Duodenal mucosa (tissue), 2 donors: Measurements from ENCODE around the gene UTP11.

Experiments
- H3K27ac ChIP-seq: one replicate; pipeline ENCODE4 v1.7.0; 2013; ENCODE audit warnings: low read depth, low read length
- H3K27me3 ChIP-seq, 2 donors: one replicate each; pipeline ENCODE4 v1.7.0; 2013; ENCODE audit warnings: low read length in 2 of 2, control low read depth in 1 of 2; ENCODE audit not compliant: insufficient read depth in 2 of 2, control insufficient read depth in 1 of 2
- H3K36me3 ChIP-seq, 2 donors: one replicate each; pipeline ENCODE4 v1.7.0; 2013; ENCODE audit warnings: low read length in 2 of 2, control low read depth in 1 of 2; ENCODE audit not compliant: insufficient read depth in 2 of 2, control insufficient read depth in 1 of 2
- H3K4me1 ChIP-seq, 2 donors: one replicate each; pipeline ENCODE4 v1.7.0; 2013; ENCODE audit warnings: low read length in 2 of 2, control low read depth in 1 of 2; ENCODE audit not compliant: insufficient read depth in 2 of 2, control insufficient read depth in 1 of 2
- H3K4me3 ChIP-seq, 2 donors: one replicate each; pipeline ENCODE4 v1.7.0; 2013; ENCODE audit warnings: low read length in 2 of 2, low read depth in 1 of 2
- H3K9ac ChIP-seq, 2 donors: one replicate each; pipeline ENCODE4 v1.7.0; 2013; ENCODE audit warnings: low read length in 2 of 2, low read depth in 1 of 2
- H3K9me3 ChIP-seq, 2 donors: one replicate each; pipeline ENCODE4 v1.7.0; 2013; ENCODE audit warnings: low read length in 2 of 2, control low read depth in 1 of 2; ENCODE audit not compliant: control insufficient read depth in 1 of 2

UTP11 gene

GRCh38 chr1:38060498-38060897, 48.0 kb downstream of the UTP11 start:
- Histone ChIP-seq H3K4me1 (no peaks in the 10 kb centered on the region), H3K36me3 (no peaks in the 10 kb centered on the region), H3K27ac (no peak overlapping the region), H3K27me3 (peaks cover 0 to 10% of the 10 kb centered on the region in 2 donors), H3K4me3 (no peak overlapping the region), H3K9me3 (no peaks in the 10 kb centered on the region), H3K9ac (no peak overlapping the region)

- H3K4me1 ChIP-seq, result no peaks in the 10 kb centered on the region
- H3K36me3 ChIP-seq, result no peaks in the 10 kb centered on the region
- H3K27ac ChIP-seq, result no peak overlapping the region
- no peak overlapping the region for H3K9ac ChIP-seq
- no peak overlapping the region for H3K4me3 ChIP-seq
- no peaks in the 10 kb centered on the region for H3K9me3 ChIP-seq
- H3K27me3 ChIP-seq, result peaks cover 0 to 10% of the 10 kb centered on the region in 2 donors
Measured at GRCh38 chr1:38061290-38061689, 48.8 kb downstream of the UTP11 start.

- Histone ChIP-seq H3K27ac (no peak overlapping the region), H3K4me3 (no peak overlapping the region), H3K9ac (no peak overlapping the region)
Measured at GRCh38 chr1:38061883-38062328, 49.4 kb downstream of the UTP11 start.

GRCh38 chr1:38062361-38063288, 50.1 kb downstream of the UTP11 start:
- Histone ChIP-seq H3K9me3 (no peaks in the 10 kb centered on the region), H3K4me1 (no peaks in the 10 kb centered on the region), H3K27me3 (peaks cover 4 to 10% of the 10 kb centered on the region in 2 donors), H3K4me3 (no peak overlapping the region), H3K36me3 (no peaks in the 10 kb centered on the region), H3K9ac (no peak overlapping the region), H3K27ac (no peak overlapping the region)

More at GRCh38 chr1:38061883-38062328, 49.4 kb downstream of the UTP11 start:
- H3K27me3 ChIP-seq, result peaks cover 0 to 10% of the 10 kb centered on the region in 2 donors
- no peaks in the 10 kb centered on the region for H3K4me1 ChIP-seq
- no peaks in the 10 kb centered on the region for H3K36me3 ChIP-seq
- H3K9me3 ChIP-seq, result no peaks in the 10 kb centered on the region

- Histone ChIP-seq H3K9me3 (no peaks in the 10 kb centered on the region), H3K27me3 (peaks cover 10 to 14% of the 10 kb centered on the region in 2 donors), H3K9ac (no peak overlapping the region), H3K36me3 (no peaks in the 10 kb centered on the region), H3K4me1 (no peaks in the 10 kb centered on the region), H3K4me3 (no peak overlapping the region), H3K27ac (no peak overlapping the region)
Measured at GRCh38 chr1:38063616-38064015, 51.1 kb downstream of the UTP11 start.

- Histone ChIP-seq H3K4me1 (no peaks in the 10 kb centered on the region), H3K27me3 (peaks cover 10 to 16% of the 10 kb centered on the region in 2 donors), H3K27ac (no peak overlapping the region), H3K4me3 (no peak overlapping the region), H3K9me3 (no peaks in the 10 kb centered on the region), H3K36me3 (no peaks in the 10 kb centered on the region), H3K9ac (no peak overlapping the region)
Measured at GRCh38 chr1:38064197-38064903, 51.8 kb downstream of the UTP11 start.

GRCh38 chr1:38068220-38068979, 55.9 kb downstream of the UTP11 start:
- H3K27ac ChIP-seq, result no peak overlapping the region

GRCh38 chr1:38068980-38069340, 56.4 kb downstream of the UTP11 start:
- no peak overlapping the region for H3K9ac ChIP-seq
- no peaks in the 10 kb centered on the region for H3K9me3 ChIP-seq
- H3K4me1 ChIP-seq, result no peaks in the 10 kb centered on the region
- no peaks in the 10 kb centered on the region for H3K36me3 ChIP-seq
- no peak overlapping the region for H3K27ac ChIP-seq
- peaks cover 14 to 23% of the 10 kb centered on the region in 2 donors for H3K27me3 ChIP-seq
- H3K4me3 ChIP-seq, result no peak overlapping the region

More at GRCh38 chr1:38068220-38068979, 55.9 kb downstream of the UTP11 start:
- Histone ChIP-seq H3K4me3 (no peak overlapping the region), H3K9me3 (no peaks in the 10 kb centered on the region), H3K9ac (no peak overlapping the region), H3K36me3 (no peaks in the 10 kb centered on the region), H3K4me1 (no peaks in the 10 kb centered on the region), H3K27me3 (peaks cover 14 to 23% of the 10 kb centered on the region in 2 donors)

GRCh38 chr1:38071312-38072256, 59.0 kb downstream of the UTP11 start:
- no peaks in the 10 kb centered on the region for H3K9me3 ChIP-seq
- H3K4me3 ChIP-seq, result no peak overlapping the region
- no peak overlapping the region for H3K9ac ChIP-seq
- peaks cover 16 to 23% of the 10 kb centered on the region in 2 donors for H3K27me3 ChIP-seq
- no peaks in the 10 kb centered on the region for H3K36me3 ChIP-seq
- H3K4me1 ChIP-seq, result no peaks in the 10 kb centered on the region
- no peak overlapping the region for H3K27ac ChIP-seq
